Mucosa of descending colon (tissue), 3 donors: ENCODE data around the gene PTGER2. TPM values are rescaled to one million over a fixed set of nuclear protein-coding genes. Genes with fewer than 3 reads are reported as not detected.

Experiments used
- ATAC-seq: fragments of 200-7000 bp; cut with Tn5 transposase; one replicate; pipeline ENCODE4 v1.9.1; 2020; ENCODE audit warnings: mild to moderate bottlenecking, moderate library complexity
- DNase-seq, 3 donors: peaks; one replicate each; pipeline ENCODE4 v3.0.0-alpha.2; 2020
- H3K36me3 ChIP-seq: fragments of 200-600 bp; one replicate; pipeline ENCODE4 v1.8.0; 2021; ENCODE audit warnings: low read depth, mild to moderate bottlenecking
- H3K4me1 ChIP-seq: fragments of 200-600 bp; one replicate; pipeline ENCODE4 v1.8.0; 2021; ENCODE audit warnings: low read depth, mild to moderate bottlenecking
- H3K4me3 ChIP-seq: fragments of 200-600 bp; one replicate; pipeline ENCODE4 v1.8.0; 2021; ENCODE audit warnings: mild to moderate bottlenecking
- H3K9me3 ChIP-seq: fragments of 200-600 bp; one replicate; pipeline ENCODE4 v1.8.0; 2021; ENCODE audit warnings: mild to moderate bottlenecking
- CTCF ChIP-seq: fragments of 200-600 bp; IDR thresholded peaks from one replicate; pipeline ENCODE4 v1.8.0; 2022; ENCODE audit warnings: antibody characterized with exemption, mild to moderate bottlenecking
- intact Hi-C, 2 donors: fragments of 100-400 bp; cut with DNase I in 1 of 2; cut with micrococcal nuclease in 1 of 2; formaldehyde crosslinking; loops; one replicate each; pipeline versions ENCODE4 v1.11.0 to v1.11.1; 2022; cut with DNase I, micrococcal nuclease
- total RNA-seq, 3 donors: library from RNA; stranded (reverse); fragmentation: NEBNext Ultra II Directional in 2 of 3; extraction: Animal tissue kit (Norgen Biotek cat#: 25700) in 2 of 3; gene quantifications; one replicate each; pipeline versions ENCODE4 v1.2.1 to v1.2.4, GENCODE V29; 2021 to 2023
- donor health status: DM: no; HTN: no; CAD: no; lungs with moderate emphysema.
- donor health status: DM: no; HTN: no; CAD: no.
- donor health status: DM: no; HTN: yes; CAD: no.

PTGER2 gene
- total RNA-seq, 3 donors from 2014 or later: 3.2 to 8.1 (median 4.1) TPM

GRCh38 chr14:52354242-52354641 lies 40.1 kb downstream of the PTGER2 start:
- Histone ChIP-seq H3K36me3 (no peaks in the 10 kb centered on the region), H3K4me1 (peaks cover 20% of the 10 kb centered on the region), H3K4me3 (no peak overlapping the region), H3K9me3 (no peaks in the 10 kb centered on the region)
- no peak for TF ChIP-seq CTCF
- DNase-seq (no peak), ATAC-seq (no peak)
- intact Hi-C loops: no loop called here

- intact Hi-C loops: no loop called here
- H3K4me1 ChIP-seq: peaks cover 20% of the 10 kb centered on the region
- peak; percentile 56 for ATAC-seq
Measured at GRCh38 chr14:52355016-52355431, 40.9 kb downstream of the PTGER2 start.

GRCh38 chr14:52355526-52355925 lies 41.4 kb downstream of the PTGER2 start:
- no peak overlapping the region for H3K4me3 ChIP-seq
- DNase-seq (no peak), ATAC-seq (peak; percentile 31)
- no peak for TF ChIP-seq CTCF
- H3K9me3 ChIP-seq: no peaks in the 10 kb centered on the region
- H3K36me3 ChIP-seq: no peaks in the 10 kb centered on the region
- H3K4me1 ChIP-seq: peaks cover 20% of the 10 kb centered on the region
- intact Hi-C loops: no loop called here

More at GRCh38 chr14:52355016-52355431, 40.9 kb downstream of the PTGER2 start:
- TF ChIP-seq CTCF: no peak
- no peak for DNase-seq
- no peaks in the 10 kb centered on the region for H3K9me3 ChIP-seq
- H3K36me3 ChIP-seq: no peaks in the 10 kb centered on the region
- H3K4me3 ChIP-seq: no peak overlapping the region

- no peaks in the 10 kb centered on the region for H3K36me3 ChIP-seq
- H3K4me3 ChIP-seq: no peak overlapping the region
- no peak for TF ChIP-seq CTCF
- intact Hi-C loops: no loop called here
- H3K4me1 ChIP-seq: peaks cover 20% of the 10 kb centered on the region
- H3K9me3 ChIP-seq: no peaks in the 10 kb centered on the region
- ATAC-seq (peak; percentile 67), DNase-seq (peak in 1 of 3 donors; percentile 83)
Measured at GRCh38 chr14:52356025-52356424, 41.9 kb downstream of the PTGER2 start.

GRCh38 chr14:52360831-52361230 lies 46.7 kb downstream of the PTGER2 start:
- no peak overlapping the region for H3K4me3 ChIP-seq
- no peaks in the 10 kb centered on the region for H3K9me3 ChIP-seq
- peaks cover 14% of the 10 kb centered on the region for H3K4me1 ChIP-seq
- intact Hi-C loops: no loop called here
- peak in 2 of 3 donors; percentile 45 to 64 for DNase-seq
- TF ChIP-seq CTCF: no peak
- no peaks in the 10 kb centered on the region for H3K36me3 ChIP-seq
- ATAC-seq: peak; percentile 86
